Effector memory CD8-positive, alpha-beta T cell (primary cell): ENCODE measurements around the gene GPR132.

Experiments used
- ATAC-seq: fragments of 150-1000 bp; cut with Tn5 transposase; replicated peaks from 2 replicates; pipeline ENCODE4 v1.10.0; 2021; ENCODE audit warnings: mild to moderate bottlenecking, moderate library complexity
- DNase-seq, 3 experiments: peaks; one replicate each; pipeline ENCODE4 v3.0.0; 2021
- H3K27ac Mint-ChIP-seq, 2 donors: one replicate each; pipeline ENCODE4 v1.8.0; 2022; ENCODE audit warnings: mild to moderate bottlenecking in 2 of 2, mixed read lengths in 2 of 2, moderate library complexity in 2 of 2
- H3K27me3 Mint-ChIP-seq, 2 donors: one replicate each; pipeline ENCODE4 v1.8.0; 2022; ENCODE audit warnings: mixed read lengths in 2 of 2
- H3K36me3 Mint-ChIP-seq: one replicate; pipeline ENCODE4 v1.8.0; 2022; ENCODE audit warnings: mild to moderate bottlenecking, moderate library complexity, mixed read lengths; ENCODE audit not compliant: insufficient read depth
- H3K4me1 Mint-ChIP-seq, 2 donors: one replicate each; pipeline ENCODE4 v1.8.0; 2022; ENCODE audit warnings: low read depth in 2 of 2, mixed read lengths in 2 of 2
- H3K4me3 Mint-ChIP-seq, 2 donors: one replicate each; pipeline ENCODE4 v1.8.0; 2022; ENCODE audit warnings: mild to moderate bottlenecking in 2 of 2, mixed read lengths in 2 of 2, moderate library complexity in 2 of 2
- H3K9me3 Mint-ChIP-seq, 2 donors: one replicate each; pipeline ENCODE4 v1.8.0; 2022; ENCODE audit warnings: mixed read lengths in 2 of 2

The GPR132 gene

DNA sequence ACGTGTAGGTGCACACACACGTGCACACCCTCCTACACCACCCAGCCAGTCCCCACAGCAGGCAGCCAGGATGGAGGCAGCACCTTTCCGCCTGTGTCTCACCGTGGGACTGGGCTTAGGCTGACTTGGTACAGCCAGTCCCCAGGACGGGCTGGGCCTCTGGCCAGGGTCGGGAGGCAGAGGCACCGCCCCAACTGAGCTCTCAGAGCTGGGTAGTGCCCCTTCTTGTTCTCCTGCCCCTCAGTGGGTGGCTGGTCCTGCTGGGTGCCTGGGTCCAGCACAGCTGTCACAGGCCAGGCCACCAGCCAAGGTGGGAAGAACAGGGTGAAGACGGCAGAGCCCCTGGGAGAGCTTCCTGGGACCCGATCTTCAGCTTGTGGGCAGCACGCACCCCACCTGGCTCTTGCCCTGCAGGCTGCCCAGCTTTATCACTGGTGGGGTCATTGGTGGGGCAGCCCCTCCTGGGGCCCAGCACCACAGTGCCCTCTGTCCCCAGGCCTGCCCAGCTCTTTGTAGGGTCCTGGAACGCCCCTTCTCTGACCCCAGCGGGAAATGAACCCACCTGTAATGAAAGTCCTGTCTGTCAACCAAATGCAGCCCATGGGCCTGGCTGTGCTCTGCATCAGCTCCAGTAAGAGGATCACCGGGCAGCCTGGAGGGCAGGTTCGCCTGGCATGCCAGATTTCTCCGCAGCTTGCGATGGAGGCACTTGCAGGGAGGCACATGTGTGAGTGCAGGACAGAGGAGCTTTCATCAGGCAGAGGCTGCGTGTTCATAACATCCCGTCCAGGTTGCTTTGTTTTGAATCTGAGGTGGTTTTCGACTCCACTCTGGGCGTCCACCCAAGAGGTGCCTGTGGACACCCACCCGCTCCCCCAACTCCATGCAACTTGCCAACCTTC lies 59.0 kb downstream of the GPR132 start:
- no peak overlapping the region for H3K4me3 Mint-ChIP-seq
- H3K9me3 Mint-ChIP-seq = no peaks in the 10 kb centered on the region
- DNase-seq (no peak), ATAC-seq (no peak)
- no peak overlapping the region for H3K27ac Mint-ChIP-seq
- H3K27me3 Mint-ChIP-seq = no peaks in the 10 kb centered on the region
- H3K4me1 Mint-ChIP-seq = peaks cover 0 to 2% of the 10 kb centered on the region in 2 donors
- peaks cover 30% of the 10 kb centered on the region for H3K36me3 Mint-ChIP-seq

DNA sequence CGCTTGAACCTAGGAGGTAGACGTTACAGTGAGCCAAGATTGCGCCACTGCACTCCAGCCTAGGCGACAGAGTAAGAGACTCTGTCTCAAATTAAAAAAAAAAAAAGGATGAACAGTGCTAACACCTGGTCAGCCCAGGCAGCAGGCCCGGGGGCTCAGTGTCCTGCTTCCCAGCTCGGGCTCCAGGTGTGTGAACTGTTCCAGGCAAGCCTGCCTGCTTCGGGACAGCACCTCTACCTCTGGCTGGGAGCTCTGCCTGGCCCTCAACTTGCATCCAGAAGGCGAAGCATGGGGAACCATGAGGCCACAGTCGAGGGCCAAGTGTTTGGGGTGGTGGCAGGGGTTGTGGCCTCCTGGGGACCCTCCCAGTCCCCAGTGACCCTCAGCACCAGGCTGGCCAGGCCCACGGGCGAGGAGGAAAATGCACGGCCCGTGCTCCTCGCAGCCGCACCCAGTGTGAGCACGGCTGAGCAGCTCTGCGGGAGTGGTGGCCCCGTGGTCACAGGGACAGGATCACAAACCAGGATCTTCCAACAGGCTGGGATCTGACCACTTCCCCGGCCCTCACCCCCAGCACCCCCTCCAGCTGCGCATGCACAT lies 59.8 kb downstream of the GPR132 start:
- no peak for ATAC-seq
- no peak for DNase-seq

More for the DNA sequence above, 59.8 kb downstream of the GPR132 start:
- H3K4me3 Mint-ChIP-seq = no peak overlapping the region
- H3K27ac Mint-ChIP-seq = no peak overlapping the region
- no peaks in the 10 kb centered on the region for H3K27me3 Mint-ChIP-seq
- H3K9me3 Mint-ChIP-seq = no peaks in the 10 kb centered on the region
- peaks cover 0 to 2% of the 10 kb centered on the region in 2 donors for H3K4me1 Mint-ChIP-seq
- peaks cover 26% of the 10 kb centered on the region for H3K36me3 Mint-ChIP-seq
